Skeletal muscle satellite cell (primary cell): ENCODE results near the gene RBM33.

Source experiments
- H3K27me3 ChIP-seq: 2 replicates; pipeline ENCODE4 v1.7.0; 2013; ENCODE audit warnings: low read length; ENCODE audit not compliant: control insufficient read depth, insufficient read depth
- H3K36me3 ChIP-seq: 2 replicates; pipeline ENCODE4 v1.7.0; 2013; ENCODE audit warnings: mild to moderate bottlenecking, control low read depth, low read length; ENCODE audit not compliant: insufficient read depth
- H3K4me1 ChIP-seq: 2 replicates; pipeline ENCODE4 v1.7.0; 2013; ENCODE audit warnings: low read length; ENCODE audit not compliant: control insufficient read depth, insufficient read depth
- H3K4me2 ChIP-seq: 2 replicates; pipeline ENCODE4 v1.7.0; 2013; ENCODE audit warnings: mild to moderate bottlenecking, low read length
- H3K4me3 ChIP-seq: 2 replicates; pipeline ENCODE4 v1.7.0; 2013; ENCODE audit warnings: low read length
- H3K9ac ChIP-seq: 2 replicates; pipeline ENCODE4 v1.7.0; 2013; ENCODE audit warnings: mild to moderate bottlenecking, low read depth, low read length, moderate library complexity
- H3K9me3 ChIP-seq: replicated peaks from 2 replicates; pipeline ENCODE4 v1.7.0; 2013; ENCODE audit warnings: mild to moderate bottlenecking, control low read depth, low read length

RBM33 gene

GRCh38 chr7:155700847-155701246 is 56.4 kb downstream of the RBM33 start:
- H3K4me1 ChIP-seq: no peaks in the 10 kb centered on the region
- no peak overlapping the region for H3K4me2 ChIP-seq
- no peak overlapping the region for H3K4me3 ChIP-seq
- no peaks in the 10 kb centered on the region for H3K9me3 ChIP-seq
- H3K27me3 ChIP-seq: no peaks in the 10 kb centered on the region
- peaks cover 43% of the 10 kb centered on the region for H3K36me3 ChIP-seq
- H3K9ac ChIP-seq: no peak overlapping the region

DNA sequence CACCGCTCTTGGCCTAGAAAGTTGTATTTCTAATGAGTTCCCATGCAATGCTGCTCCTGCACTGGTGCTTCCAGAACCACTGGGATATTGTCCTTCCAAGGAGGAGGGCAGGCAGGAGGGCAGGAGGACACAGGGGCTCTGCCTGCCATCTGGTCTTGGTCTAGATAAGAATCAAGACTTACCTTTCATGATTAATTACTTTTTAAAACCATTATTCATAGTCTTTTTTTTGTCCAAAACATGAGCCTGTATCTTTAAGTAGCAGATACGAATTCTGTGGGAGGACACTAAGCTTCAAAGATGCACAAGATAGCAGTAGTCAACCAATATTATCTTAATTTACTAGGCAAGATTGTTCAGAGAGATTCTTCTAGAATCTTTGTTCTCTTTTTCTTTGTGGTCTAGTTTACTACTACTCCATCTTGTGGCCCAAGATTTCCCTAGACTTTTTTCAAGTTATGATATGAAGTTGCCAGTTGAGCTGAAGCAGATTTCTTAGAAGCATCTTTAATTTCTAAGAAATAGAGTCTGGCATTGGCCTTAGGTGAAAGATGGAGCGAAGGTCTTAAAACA is 57.6 kb downstream of the RBM33 start:
- H3K4me2 ChIP-seq: no peak overlapping the region
- H3K9ac ChIP-seq: no peak overlapping the region
- no peak overlapping the region for H3K4me3 ChIP-seq
- no peaks in the 10 kb centered on the region for H3K4me1 ChIP-seq
- H3K36me3 ChIP-seq: peaks cover 52% of the 10 kb centered on the region
- no peaks in the 10 kb centered on the region for H3K27me3 ChIP-seq
- no peaks in the 10 kb centered on the region for H3K9me3 ChIP-seq

- no peak overlapping the region for H3K4me3 ChIP-seq
- H3K4me1 ChIP-seq: no peaks in the 10 kb centered on the region
- H3K36me3 ChIP-seq: peaks cover 55% of the 10 kb centered on the region
- H3K27me3 ChIP-seq: no peaks in the 10 kb centered on the region
- no peak overlapping the region for H3K4me2 ChIP-seq
- no peaks in the 10 kb centered on the region for H3K9me3 ChIP-seq
- no peak overlapping the region for H3K9ac ChIP-seq
Measured at GRCh38 chr7:155702616-155703015, 58.2 kb downstream of the RBM33 start.

DNA sequence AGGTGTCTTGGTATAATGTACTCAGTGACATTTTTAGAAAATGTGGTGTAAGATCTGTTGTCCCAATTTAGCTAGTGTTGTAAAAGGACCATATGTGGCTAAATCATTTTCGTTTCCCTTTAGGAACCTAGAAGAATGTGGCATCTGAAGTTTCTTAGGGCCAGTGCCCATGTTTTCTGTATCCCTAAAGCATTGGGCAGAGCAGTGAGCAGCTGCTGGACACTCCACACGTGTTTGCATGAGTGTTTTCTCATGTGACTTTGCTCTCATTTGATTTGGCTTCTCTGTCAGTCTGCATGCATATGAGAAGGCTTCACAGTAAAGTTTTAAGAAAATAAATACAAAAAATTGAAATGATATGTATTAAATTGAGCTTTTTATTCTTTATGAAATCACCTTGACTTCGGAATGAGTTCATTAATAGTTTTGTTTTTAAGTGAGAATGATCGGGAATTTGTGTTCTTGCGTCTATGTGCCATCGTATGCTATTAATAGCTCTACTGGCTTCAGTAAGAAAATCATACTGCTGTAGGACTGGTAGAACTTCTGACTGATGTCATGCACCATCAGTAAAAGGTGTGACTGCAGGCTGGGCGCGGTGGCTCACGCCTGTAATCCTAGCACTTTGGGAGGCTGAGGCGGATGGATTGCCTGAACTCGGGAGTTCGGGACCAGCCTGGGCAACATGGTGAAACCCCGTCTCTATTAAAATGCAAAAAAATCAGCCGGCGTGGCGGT is 61.3 kb downstream of the RBM33 start:
- Histone ChIP-seq H3K9ac (no peak overlapping the region), H3K27me3 (no peaks in the 10 kb centered on the region), H3K36me3 (peaks cover 73% of the 10 kb centered on the region)

GRCh38 chr7:155706376-155706775 is 61.9 kb downstream of the RBM33 start:
- H3K9me3 ChIP-seq: no peaks in the 10 kb centered on the region

More for the DNA sequence above, 61.3 kb downstream of the RBM33 start:
- Histone ChIP-seq H3K9me3 (no peaks in the 10 kb centered on the region), H3K4me2 (no peak overlapping the region), H3K4me3 (no peak overlapping the region), H3K4me1 (no peaks in the 10 kb centered on the region)

GRCh38 chr7:155709453-155709852 is 65.0 kb downstream of the RBM33 start:
- no peaks in the 10 kb centered on the region for H3K4me1 ChIP-seq
- H3K9me3 ChIP-seq: no peaks in the 10 kb centered on the region
- H3K4me3 ChIP-seq: no peak overlapping the region
- H3K9ac ChIP-seq: no peak overlapping the region
- no peaks in the 10 kb centered on the region for H3K27me3 ChIP-seq
- no peak overlapping the region for H3K4me2 ChIP-seq
- peaks cover 57% of the 10 kb centered on the region for H3K36me3 ChIP-seq

More at GRCh38 chr7:155706376-155706775, 61.9 kb downstream of the RBM33 start:
- H3K4me3 ChIP-seq: no peak overlapping the region
- H3K9ac ChIP-seq: no peak overlapping the region
- H3K36me3 ChIP-seq: peaks cover 70% of the 10 kb centered on the region
- no peak overlapping the region for H3K4me2 ChIP-seq
- H3K27me3 ChIP-seq: no peaks in the 10 kb centered on the region
- H3K4me1 ChIP-seq: no peaks in the 10 kb centered on the region

DNA sequence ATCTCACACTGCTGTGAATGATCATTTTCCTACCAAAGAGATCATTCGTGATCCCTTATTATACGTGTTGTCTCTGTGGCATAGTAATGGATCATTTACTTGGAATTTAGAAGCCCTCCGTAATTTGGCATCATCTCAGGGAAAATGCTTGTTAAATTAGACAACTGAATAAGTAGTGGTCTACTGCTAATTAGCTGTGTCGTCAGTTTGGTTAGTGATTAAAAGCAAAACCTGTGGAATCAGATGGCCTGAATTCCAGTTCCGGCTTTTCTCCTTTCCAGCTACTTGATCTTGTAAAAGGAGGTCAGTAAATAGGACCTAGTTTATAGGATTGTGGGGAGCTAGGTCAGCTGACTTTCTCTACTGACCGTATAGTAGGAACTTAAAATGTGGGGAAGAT is 65.6 kb downstream of the RBM33 start:
- Histone ChIP-seq H3K9me3 (no peaks in the 10 kb centered on the region), H3K4me2 (no peak overlapping the region), H3K27me3 (no peaks in the 10 kb centered on the region), H3K4me1 (no peaks in the 10 kb centered on the region), H3K9ac (no peak overlapping the region), H3K36me3 (peaks cover 52% of the 10 kb centered on the region), H3K4me3 (no peak overlapping the region)

- Histone ChIP-seq H3K4me2 (no peak overlapping the region), H3K36me3 (peaks cover 52% of the 10 kb centered on the region), H3K9me3 (no peaks in the 10 kb centered on the region), H3K4me3 (no peak overlapping the region), H3K27me3 (no peaks in the 10 kb centered on the region), H3K9ac (no peak overlapping the region), H3K4me1 (no peaks in the 10 kb centered on the region)
Measured at GRCh38 chr7:155710530-155710929, 66.1 kb downstream of the RBM33 start.

DNA sequence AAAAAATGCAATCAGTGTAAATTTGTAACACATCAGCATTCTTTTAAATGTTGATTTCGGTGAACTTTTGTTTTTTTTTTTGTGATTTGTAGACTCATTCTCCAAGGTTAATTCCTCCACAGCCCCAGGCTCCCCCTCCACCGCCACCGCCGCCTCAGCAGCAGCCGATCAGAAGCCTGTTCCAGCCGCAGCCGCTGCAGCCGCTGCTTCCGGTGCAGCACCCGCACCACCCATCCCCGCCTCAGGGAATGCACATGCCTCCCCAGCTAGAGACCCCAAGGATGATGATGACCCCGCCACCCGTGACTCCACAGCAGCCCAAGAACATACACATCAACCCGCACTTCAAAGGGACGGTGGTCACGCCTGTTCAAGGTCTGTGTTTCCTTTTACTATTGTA is 66.6 kb downstream of the RBM33 start:
- H3K4me2 ChIP-seq: no peak overlapping the region
- no peak overlapping the region for H3K4me3 ChIP-seq
- H3K27me3 ChIP-seq: no peaks in the 10 kb centered on the region
- H3K4me1 ChIP-seq: no peaks in the 10 kb centered on the region
- peaks cover 50% of the 10 kb centered on the region for H3K36me3 ChIP-seq
- no peak overlapping the region for H3K9ac ChIP-seq
- H3K9me3 ChIP-seq: no peaks in the 10 kb centered on the region

DNA sequence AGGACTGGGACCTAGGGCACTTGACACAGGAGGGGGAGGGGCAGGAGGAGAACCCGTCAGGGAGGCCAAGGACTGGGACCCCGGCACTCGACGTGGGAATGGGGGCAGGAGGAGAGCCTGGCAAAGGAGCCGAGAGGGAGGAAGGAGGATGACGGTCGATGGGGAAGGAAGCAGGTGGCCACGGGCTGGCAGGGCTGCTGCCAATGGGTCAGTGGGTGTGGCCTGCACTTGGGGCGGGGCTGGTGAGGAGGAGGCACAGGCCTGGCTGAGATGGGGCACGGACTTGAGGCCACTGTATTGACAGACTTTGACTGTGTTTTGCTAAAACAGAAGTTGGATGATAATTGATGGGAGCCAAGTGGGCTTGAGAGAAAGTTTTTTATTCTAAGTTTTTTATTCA is 68.9 kb downstream of the RBM33 start:
- Histone ChIP-seq H3K4me3 (no peak overlapping the region), H3K27me3 (no peaks in the 10 kb centered on the region), H3K36me3 (peaks cover 39% of the 10 kb centered on the region), H3K4me1 (no peaks in the 10 kb centered on the region), H3K4me2 (no peak overlapping the region), H3K9me3 (no peaks in the 10 kb centered on the region), H3K9ac (no peak overlapping the region)

GRCh38 chr7:155714702-155715101 is 70.2 kb downstream of the RBM33 start:
- no peak overlapping the region for H3K4me3 ChIP-seq
- H3K9ac ChIP-seq: no peak overlapping the region
- H3K36me3 ChIP-seq: peaks cover 28% of the 10 kb centered on the region
- no peak overlapping the region for H3K4me2 ChIP-seq
- no peaks in the 10 kb centered on the region for H3K27me3 ChIP-seq
- H3K4me1 ChIP-seq: no peaks in the 10 kb centered on the region
- no peaks in the 10 kb centered on the region for H3K9me3 ChIP-seq
